ENCODE measurements around the gene DNAH10. TPM values are rescaled to one million over a fixed set of nuclear protein-coding genes. Genes with fewer than 3 reads are reported as not detected.

Gene DNAH10
- total RNA-seq, 1 experiment from 2014 or later = 0.17 TPM

- Histone ChIP-seq H2AFZ (ENCODE audit: low read length) (no peak overlapping the region), H3K14ac (ENCODE audit: insufficient read depth, low read length) (no peak overlapping the region), H2BK15ac (ENCODE audit: low read depth, low read length) (no peak overlapping the region), H3T11ph (ENCODE audit: low read length) (no peak overlapping the region), H3K27ac (ENCODE audit: insufficient read length, low read depth, low read length) (no peak overlapping the region), H4K8ac (replicated peaks; ENCODE audit: insufficient read length, low read depth, low read length) (no peak overlapping the region), H4K91ac (ENCODE audit: insufficient read length, low read depth, low read length) (no peak overlapping the region), H3K9ac (ENCODE audit: extremely low read depth, insufficient read length, low read length) (no peak overlapping the region), H2BK120ac (ENCODE audit: low read depth, low read length, poor library complexity, severe bottlenecking) (no peak overlapping the region), H2BK12ac (ENCODE audit: insufficient read length, low read depth, low read length) (no peak overlapping the region), H4K20me1 (ENCODE audit: control insufficient read depth, insufficient read depth, insufficient read length) (no peaks in the 10 kb centered on the region), H3K4me2 (ENCODE audit: insufficient read depth, insufficient read length, low read length) (no peak overlapping the region), H3K4me1 (ENCODE audit: insufficient read depth, low read length) (no peaks in the 10 kb centered on the region), H3K23ac (ENCODE audit: insufficient read length, low read depth, low read length) (no peak overlapping the region), H3K56ac (ENCODE audit: insufficient read length, low read depth, low read length) (no peak overlapping the region), H3K79me2 (ENCODE audit: insufficient read depth, low read length) (no peaks in the 10 kb centered on the region), H2BK20ac (ENCODE audit: low read depth, low read length, poor library complexity, severe bottlenecking) (no peak overlapping the region), H2AK5ac (ENCODE audit: insufficient read length, low read length) (no peak overlapping the region), H3K79me1 (ENCODE audit: insufficient read depth, low read depth, low read length, poor library complexity, severe bottlenecking) (no peaks in the 10 kb centered on the region), H3K27me3 (ENCODE audit: insufficient read depth, low read length) (no peaks in the 10 kb centered on the region), H3K23me2 (ENCODE audit: insufficient read length, low read depth, low read length, poor library complexity, severe bottlenecking) (peaks cover 2% of the 10 kb centered on the region), H3K4ac (ENCODE audit: low read depth, low read length) (no peak overlapping the region), H4K5ac (ENCODE audit: insufficient read length, low read depth, low read length) (no peak overlapping the region), H3K18ac (ENCODE audit: insufficient read length, low read depth, low read length) (no peak overlapping the region), H2BK5ac (ENCODE audit: insufficient read length, low read length) (no peak overlapping the region), H3K9me3 (ENCODE audit: control insufficient read depth, low read depth, low read length) (no peaks in the 10 kb centered on the region)
- DNase-seq = no peak
- no peak overlapping the region for H3K27ac Mint-ChIP-seq
- H3K4me3 Mint-ChIP-seq = no peak overlapping the region
- H3K9me3 Mint-ChIP-seq = no peaks in the 10 kb centered on the region; a peak in 2 of 5 replicates
- TF ChIP-seq CTCF (conservative IDR thresholded peaks at IDR 0.05) = no peak
- H3K4me1 Mint-ChIP-seq = no peaks in the 10 kb centered on the region
- H3K27me3 Mint-ChIP-seq (ENCODE audit: low read depth) = peaks cover 60% of the 10 kb centered on the region
- H3K36me3 Mint-ChIP-seq (ENCODE audit: insufficient read depth in 1 of 3, low read depth in 3 of 3) = no peaks in the 10 kb centered on the region; a peak in 1 of 7 replicates
- no CpG with 5 or more reads among the region's 10 CpGs for WGBS (ENCODE audit: extremely low coverage, insufficient read length, low lambda C conversion rate)
These were observed 21.1 kb downstream of the DNAH10 start for GRCh38 chr12:123782997-123783792.

Data from H9 (cell line).